GM19438 (cell line): ENCODE data around the gene FSIP2.
"Not testable (repeated sequence)": the region's sequence is repeated elsewhere in the genome, so short reads cannot be mapped to it uniquely, and the experiment has no call there.

Experiments used
- ATAC-seq: cut with Tn5 transposase; IDR thresholded peaks from one replicate; pipeline ENCODE4 v1.9.1; 2021; ENCODE audit warnings: low read depth; ENCODE audit not compliant: unreplicated experiment

Gene FSIP2

GRCh38 chr2:185806783-185807182 is 68.2 kb downstream of the FSIP2 start:
- ATAC-seq = no peak

- ATAC-seq = no peak
Measured at GRCh38 chr2:185807351-185807750, 68.7 kb downstream of the FSIP2 start.

- ATAC-seq = no peak
Measured at GRCh38 chr2:185811580-185811979, 73.0 kb downstream of the FSIP2 start.

GRCh38 chr2:185813707-185814106 is 75.1 kb downstream of the FSIP2 start:
- no peak for ATAC-seq

GRCh38 chr2:185817991-185818390 is 79.4 kb downstream of the FSIP2 start:
- no peak for ATAC-seq

- ATAC-seq = no peak
Measured at GRCh38 chr2:185821467-185821866, 82.9 kb downstream of the FSIP2 start.

GRCh38 chr2:185823773-185824172 is 85.2 kb downstream of the FSIP2 start:
- ATAC-seq = no peak

GRCh38 chr2:185825557-185825956 is 87.0 kb downstream of the FSIP2 start:
- no peak for ATAC-seq

- ATAC-seq = no peak
Measured at GRCh38 chr2:185828326-185828725, 89.7 kb downstream of the FSIP2 start.

GRCh38 chr2:185833864-185834263 is 95.3 kb downstream of the FSIP2 start:
- no peak for ATAC-seq

GRCh38 chr2:185835974-185836373 is 97.4 kb downstream of the FSIP2 start:
- no peak for ATAC-seq

- ATAC-seq = no peak
Measured at GRCh38 chr2:185854885-185855284, 116.3 kb downstream of the FSIP2 start.

GRCh38 chr2:185857691-185858090 is 119.1 kb downstream of the FSIP2 start:
- no peak for ATAC-seq

GRCh38 chr2:185859506-185859905 is 120.9 kb downstream of the FSIP2 start:
- ATAC-seq = no peak

GRCh38 chr2:185860321-185860720 is 121.7 kb downstream of the FSIP2 start:
- ATAC-seq = no peak

GRCh38 chr2:185862657-185863398 is 124.2 kb downstream of the FSIP2 start:
- ATAC-seq = no peak

- not testable (repeated sequence) for ATAC-seq
Measured at GRCh38 chr2:185864468-185865260, 126.1 kb downstream of the FSIP2 start.

GRCh38 chr2:185875136-185875931 is 136.7 kb downstream of the FSIP2 start:
- ATAC-seq = no peak

- no peak for ATAC-seq
Measured at GRCh38 chr2:185876234-185876633, 137.6 kb downstream of the FSIP2 start.

- no peak for ATAC-seq
Measured at GRCh38 chr2:185880396-185880795, 141.8 kb downstream of the FSIP2 start.
